ENCODE results near the gene CDS1. TPM values are rescaled to one million over a fixed set of nuclear protein-coding genes. Genes with fewer than 3 reads are reported as not detected.

The CDS1 gene
- polyA plus RNA-seq, 1 donor, result 59.6 TPM

DNA sequence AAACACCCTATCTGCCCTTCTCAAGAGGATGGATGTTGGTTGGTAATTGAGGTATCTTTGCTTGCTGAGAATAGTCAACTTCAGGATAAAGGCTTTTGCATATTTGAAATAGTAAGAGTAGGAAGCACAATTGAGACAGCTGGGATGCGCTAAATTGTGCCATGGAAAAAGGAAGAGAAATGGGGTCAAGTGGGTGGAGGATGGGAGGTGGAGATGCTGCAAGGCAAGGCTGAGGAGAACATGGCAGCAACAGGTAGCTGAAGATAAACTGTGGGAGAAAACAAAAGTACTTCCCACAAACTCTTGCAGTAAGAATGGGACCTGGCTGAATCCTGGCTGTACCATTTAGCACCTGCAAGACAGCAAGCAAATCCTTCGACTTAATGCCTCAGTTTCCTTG is 13.9 kb upstream of the CDS1 start:
- H3K36me3 ChIP-seq (ENCODE audit: control insufficient read depth, insufficient read depth, low read length), result no peaks in the 10 kb centered on the region
- H3K9me3 ChIP-seq (ENCODE audit: control insufficient read depth, low read depth, low read length), result no peaks in the 10 kb centered on the region
- H3K27ac ChIP-seq (ENCODE audit: low read length), result no peak overlapping the region
- H3K4me1 ChIP-seq (ENCODE audit: control insufficient read depth, insufficient read depth, low read length), result no peaks in the 10 kb centered on the region
- H3K4me3 ChIP-seq (ENCODE audit: low read length), result no peak overlapping the region
- WGBS (ENCODE audit: insufficient coverage, low lambda C conversion rate), result 100% methylated on average over 1 of the region's 2 CpGs
- H3K27me3 ChIP-seq (ENCODE audit: control insufficient read depth, insufficient read depth, low read length), result no peaks in the 10 kb centered on the region
- DNase-seq, result no peak

DNA sequence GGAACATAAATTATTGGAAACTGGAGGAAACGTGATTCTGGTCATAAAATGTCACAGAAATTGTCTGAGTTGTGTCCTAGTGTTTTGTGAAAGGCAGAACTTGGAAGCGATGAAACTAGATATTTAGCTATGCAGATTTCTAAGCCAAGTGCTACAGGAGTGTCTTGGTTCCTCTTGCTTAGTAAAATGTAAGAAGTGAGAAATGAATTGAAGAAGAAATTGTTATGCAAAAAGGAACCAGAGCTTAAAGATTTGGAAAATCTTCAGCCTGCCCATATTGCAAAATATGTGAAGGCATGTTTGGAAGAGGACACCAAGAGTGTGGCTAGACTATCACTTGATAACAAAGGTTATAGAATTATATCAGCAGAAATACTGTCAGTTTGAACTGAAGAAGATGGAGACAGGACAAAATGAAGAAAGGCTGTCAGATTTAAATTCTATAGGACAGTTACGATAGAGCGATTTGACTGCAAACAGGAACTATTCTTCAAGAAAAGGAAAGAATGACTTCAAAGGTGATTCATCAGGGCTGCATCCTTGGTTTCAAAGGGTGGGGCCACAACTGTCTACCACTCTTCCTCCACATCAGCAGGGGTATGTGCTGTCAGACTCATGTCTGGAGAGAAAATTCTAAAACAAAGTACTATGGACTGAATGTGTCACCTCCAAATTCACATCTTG is 9.4 kb upstream of the CDS1 start:
- no peak overlapping the region for H3K27ac ChIP-seq (ENCODE audit: low read length)
- H3K36me3 ChIP-seq (ENCODE audit: control insufficient read depth, insufficient read depth, low read length), result no peaks in the 10 kb centered on the region
- 100% methylated on average over 1 of the region's 4 CpGs for WGBS (ENCODE audit: insufficient coverage, low lambda C conversion rate)
- no peak overlapping the region for H3K4me3 ChIP-seq (ENCODE audit: low read length)
- H3K9me3 ChIP-seq (ENCODE audit: control insufficient read depth, low read depth, low read length), result no peaks in the 10 kb centered on the region
- H3K27me3 ChIP-seq (ENCODE audit: control insufficient read depth, insufficient read depth, low read length), result no peaks in the 10 kb centered on the region
- no peaks in the 10 kb centered on the region for H3K4me1 ChIP-seq (ENCODE audit: control insufficient read depth, insufficient read depth, low read length)
- DNase-seq, result no peak

DNA sequence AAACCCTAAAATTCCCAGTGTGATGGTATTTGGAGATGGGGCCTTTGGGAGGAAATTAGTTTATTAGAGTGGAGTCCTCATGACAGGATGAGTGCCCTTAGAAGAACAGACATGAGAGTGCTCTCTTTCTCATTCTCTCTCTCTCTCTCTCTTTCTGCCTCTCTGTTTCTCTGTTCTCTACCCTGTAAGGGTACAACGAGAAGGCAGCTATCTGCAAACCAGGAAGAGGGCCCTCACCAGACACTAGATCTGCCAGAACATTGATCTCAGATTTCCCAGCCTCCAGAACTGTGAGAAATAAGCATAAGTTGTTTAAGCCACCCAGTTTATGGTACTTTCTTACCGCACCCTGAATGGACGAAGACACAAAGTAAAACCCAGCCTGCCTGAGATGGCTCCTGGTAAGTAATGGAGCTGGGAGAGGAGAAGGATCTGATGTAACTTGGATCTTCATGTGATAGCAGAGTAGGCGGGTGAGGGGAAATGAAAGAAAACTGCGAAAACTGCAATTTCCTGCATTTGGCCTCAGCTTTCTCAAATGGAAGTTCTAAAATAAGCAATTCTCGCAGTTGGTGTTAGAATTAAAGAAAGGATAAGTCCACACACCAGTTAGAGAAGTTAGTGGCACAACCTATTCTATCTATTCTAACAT is 8.7 kb upstream of the CDS1 start:
- no peaks in the 10 kb centered on the region for H3K36me3 ChIP-seq (ENCODE audit: control insufficient read depth, insufficient read depth, low read length)
- WGBS (ENCODE audit: insufficient coverage, low lambda C conversion rate), result 80% methylated on average over 1 of the region's 6 CpGs
- no peaks in the 10 kb centered on the region for H3K4me1 ChIP-seq (ENCODE audit: control insufficient read depth, insufficient read depth, low read length)
- H3K27me3 ChIP-seq (ENCODE audit: control insufficient read depth, insufficient read depth, low read length), result no peaks in the 10 kb centered on the region
- no peaks in the 10 kb centered on the region for H3K9me3 ChIP-seq (ENCODE audit: control insufficient read depth, low read depth, low read length)
- H3K4me3 ChIP-seq (ENCODE audit: low read length), result no peak overlapping the region
- DNase-seq, result no peak
- no peak overlapping the region for H3K27ac ChIP-seq (ENCODE audit: low read length)

DNA sequence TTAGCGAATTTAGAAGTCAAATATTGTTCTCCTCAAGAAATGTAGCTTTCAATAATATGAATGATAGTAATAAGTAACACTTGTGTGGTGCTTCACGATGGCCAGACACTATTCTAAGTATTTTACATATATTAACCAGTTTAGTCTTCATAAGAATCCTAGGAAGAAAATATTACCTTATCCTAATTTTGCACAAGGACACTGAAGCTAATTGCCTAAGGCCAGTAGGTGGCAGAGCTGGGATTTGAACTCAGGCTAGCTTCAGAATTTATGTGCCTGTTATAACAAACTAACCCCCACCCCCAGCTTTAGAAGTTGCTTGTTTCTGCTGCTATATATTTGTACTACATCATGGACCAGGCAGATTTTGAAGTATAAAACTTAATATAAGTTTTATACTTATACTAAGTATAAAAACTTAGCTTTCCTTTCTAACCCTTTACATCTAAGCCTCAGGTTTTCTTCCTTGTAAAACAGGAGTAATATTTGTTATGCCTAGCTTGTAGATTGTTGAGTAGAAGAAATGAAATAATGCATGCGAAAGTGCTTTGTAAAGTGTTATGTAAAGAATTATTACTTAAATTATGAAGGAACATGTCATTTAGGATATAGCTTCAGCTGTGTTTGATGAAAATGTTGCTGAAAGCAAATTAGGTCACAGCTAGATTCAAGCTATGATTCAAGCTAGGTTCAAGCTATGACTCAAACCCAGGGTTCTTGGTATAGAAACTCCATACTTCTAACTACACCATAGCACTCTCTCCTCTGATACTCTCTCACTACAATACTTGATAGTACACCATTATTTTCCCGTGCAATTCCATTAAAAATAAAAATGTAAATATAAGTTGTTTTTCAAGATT is 4.2 kb upstream of the CDS1 start:
- Histone ChIP-seq H3K27ac (ENCODE audit: low read length) (no peak overlapping the region), H3K27me3 (ENCODE audit: control insufficient read depth, insufficient read depth, low read length) (peaks cover 5% of the 10 kb centered on the region), H3K36me3 (ENCODE audit: control insufficient read depth, insufficient read depth, low read length) (no peaks in the 10 kb centered on the region), H3K4me3 (ENCODE audit: low read length) (no peak overlapping the region), H3K9me3 (ENCODE audit: control insufficient read depth, low read depth, low read length) (no peaks in the 10 kb centered on the region), H3K4me1 (ENCODE audit: control insufficient read depth, insufficient read depth, low read length) (peaks cover 4% of the 10 kb centered on the region)
- DNase-seq, result peak in 1 of 2 donors; percentile 26
- WGBS (ENCODE audit: insufficient coverage, low lambda C conversion rate), result 75% methylated on average over 1 of the region's 4 CpGs

DNA sequence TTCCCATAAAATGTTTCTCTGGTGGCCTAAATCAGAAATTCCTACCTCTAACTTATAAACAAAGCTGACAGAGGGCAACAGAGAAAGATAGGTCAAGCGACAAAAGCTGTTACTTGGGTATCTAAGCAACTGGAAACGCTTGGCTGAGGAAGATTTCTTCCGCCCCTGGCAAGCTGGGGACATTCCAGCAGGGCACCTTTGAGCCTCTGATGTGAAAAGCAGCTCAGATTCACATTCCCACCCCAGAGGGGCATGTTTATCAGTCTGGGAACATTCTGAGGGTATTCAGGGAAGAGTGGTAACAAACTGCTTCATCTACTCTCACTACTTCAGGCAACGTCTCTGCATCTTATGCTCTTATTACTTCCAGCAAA is 3.5 kb upstream of the CDS1 start:
- WGBS (ENCODE audit: insufficient coverage, low lambda C conversion rate), result 85% methylated on average over 3 of the region's 4 CpGs

DNA sequence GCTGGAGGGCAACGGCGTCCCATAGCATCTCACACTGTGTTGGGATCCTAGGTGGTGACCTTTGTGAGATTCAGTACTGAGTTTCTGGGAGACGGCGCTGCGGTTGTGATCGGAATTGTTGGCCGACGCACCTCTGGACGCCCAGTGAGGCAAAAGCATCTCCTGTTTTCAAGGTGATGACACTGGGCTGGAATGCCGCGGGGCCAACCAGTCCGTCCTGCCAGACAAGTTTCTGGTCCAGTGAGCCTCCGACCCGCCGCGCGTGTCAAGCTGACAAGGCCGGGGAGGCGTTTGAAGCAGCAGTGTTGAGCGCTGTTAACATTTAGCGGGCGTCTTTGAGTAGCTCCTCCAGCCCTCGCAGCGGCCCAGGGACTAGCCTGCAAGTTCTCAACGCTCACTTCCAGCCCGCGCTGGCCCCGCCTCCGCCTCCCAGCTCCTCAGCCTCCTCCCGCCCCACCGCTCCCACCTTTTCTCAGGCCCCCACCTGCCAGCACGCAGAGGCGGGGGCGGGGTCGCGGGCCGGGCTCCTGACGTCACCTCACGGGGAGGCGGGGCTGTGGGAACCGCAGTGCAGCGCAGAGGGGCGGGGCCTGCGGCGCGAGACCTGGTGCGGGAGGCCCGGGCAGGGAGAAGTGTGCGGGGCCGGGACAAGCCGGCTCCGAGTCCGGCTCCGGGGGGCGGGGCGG is 482 bp upstream of the CDS1 start:
- Histone ChIP-seq H3K4me3 (ENCODE audit: low read length) (peak overlapping the region; percentile 79), H3K27ac (ENCODE audit: low read length) (peak overlapping the region; percentile 92), H3K36me3 (ENCODE audit: control insufficient read depth, insufficient read depth, low read length) (no peaks in the 10 kb centered on the region), H3K4me1 (ENCODE audit: control insufficient read depth, insufficient read depth, low read length) (peaks cover 15% of the 10 kb centered on the region), H3K27me3 (ENCODE audit: control insufficient read depth, insufficient read depth, low read length) (peaks cover 5% of the 10 kb centered on the region), H3K9me3 (ENCODE audit: control insufficient read depth, low read depth, low read length) (no peaks in the 10 kb centered on the region)
- peak; percentile 94 to 98 for DNase-seq
- WGBS (ENCODE audit: insufficient coverage, low lambda C conversion rate), result no CpG with 5 or more reads among the region's 56 CpGs

More for the DNA sequence above, 3.5 kb upstream of the CDS1 start:
- no peak for DNase-seq
- peaks cover 5% of the 10 kb centered on the region for H3K27me3 ChIP-seq (ENCODE audit: control insufficient read depth, insufficient read depth, low read length)
- no peaks in the 10 kb centered on the region for H3K36me3 ChIP-seq (ENCODE audit: control insufficient read depth, insufficient read depth, low read length)
- H3K9me3 ChIP-seq (ENCODE audit: control insufficient read depth, low read depth, low read length), result no peaks in the 10 kb centered on the region
- no peak overlapping the region for H3K4me3 ChIP-seq (ENCODE audit: low read length)
- H3K4me1 ChIP-seq (ENCODE audit: control insufficient read depth, insufficient read depth, low read length), result peaks cover 4% of the 10 kb centered on the region
- H3K27ac ChIP-seq (ENCODE audit: low read length), result no peak overlapping the region

DNA sequence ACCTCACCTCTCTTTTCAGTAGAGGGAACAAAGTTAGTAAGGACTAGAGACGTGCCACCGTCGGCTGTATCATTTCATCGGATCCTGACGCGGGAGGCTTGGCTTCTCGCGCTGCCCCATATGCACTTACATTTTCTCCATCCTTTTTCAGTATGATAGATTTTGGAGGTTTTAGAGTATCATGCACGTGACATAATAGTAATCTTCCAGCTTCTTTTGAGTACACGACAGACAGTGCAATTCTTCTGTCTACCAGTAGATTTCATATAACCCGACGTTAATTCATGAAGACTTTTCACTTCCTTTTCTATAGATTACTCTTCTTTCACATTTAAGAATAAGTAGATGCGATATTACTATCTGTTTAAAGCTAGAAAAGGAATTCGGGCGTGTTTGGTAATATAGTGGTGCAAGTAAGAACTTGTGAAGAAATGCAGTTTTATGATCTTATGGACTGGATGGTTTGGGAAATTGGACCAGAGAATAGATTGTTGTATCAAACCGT is 1.0 kb downstream of the CDS1 start:
- peak in 1 of 2 donors; percentile 53 for DNase-seq
- H3K27me3 ChIP-seq (ENCODE audit: control insufficient read depth, insufficient read depth, low read length), result peaks cover 5% of the 10 kb centered on the region

DNA sequence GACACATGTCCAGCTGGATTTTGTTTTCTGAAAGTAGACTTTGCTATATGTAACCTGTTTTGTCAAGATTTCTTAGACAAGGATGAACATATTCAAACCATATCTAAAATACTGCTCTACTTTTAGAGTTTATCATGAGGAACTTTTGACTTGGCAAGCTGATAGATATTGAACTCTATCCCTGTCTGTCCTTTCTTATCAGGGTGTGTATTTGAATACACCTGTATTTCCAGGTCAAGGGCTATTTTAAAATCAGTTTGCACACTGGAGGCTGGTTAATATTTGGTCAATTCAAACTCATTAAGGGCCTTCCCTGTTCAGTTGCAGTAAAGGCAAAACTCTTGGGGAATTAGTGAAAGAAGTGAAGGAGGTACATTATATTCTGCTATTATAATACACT is 2.3 kb downstream of the CDS1 start:
- Histone ChIP-seq H3K4me3 (ENCODE audit: low read length) (peak overlapping the region; percentile 79), H3K9me3 (ENCODE audit: control insufficient read depth, low read depth, low read length) (peaks cover 10% of the 10 kb centered on the region), H3K36me3 (ENCODE audit: control insufficient read depth, insufficient read depth, low read length) (peaks cover 4% of the 10 kb centered on the region), H3K27ac (ENCODE audit: low read length) (peak overlapping the region; percentile 92), H3K4me1 (ENCODE audit: control insufficient read depth, insufficient read depth, low read length) (peaks cover 15% of the 10 kb centered on the region), H3K27me3 (ENCODE audit: control insufficient read depth, insufficient read depth, low read length) (peaks cover 5% of the 10 kb centered on the region)
- DNase-seq, result peak in 1 of 2 donors; percentile 70

More for the DNA sequence above, 1.0 kb downstream of the CDS1 start:
- H3K36me3 ChIP-seq (ENCODE audit: control insufficient read depth, insufficient read depth, low read length), result peaks cover 4% of the 10 kb centered on the region
- H3K27ac ChIP-seq (ENCODE audit: low read length), result peak overlapping the region; percentile 92
- H3K4me1 ChIP-seq (ENCODE audit: control insufficient read depth, insufficient read depth, low read length), result peaks cover 15% of the 10 kb centered on the region
- WGBS (ENCODE audit: insufficient coverage, low lambda C conversion rate), result 0% methylated on average over 4 of the region's 16 CpGs
- peak overlapping the region; percentile 79 for H3K4me3 ChIP-seq (ENCODE audit: low read length)
- peaks cover 6% of the 10 kb centered on the region for H3K9me3 ChIP-seq (ENCODE audit: control insufficient read depth, low read depth, low read length)

DNA sequence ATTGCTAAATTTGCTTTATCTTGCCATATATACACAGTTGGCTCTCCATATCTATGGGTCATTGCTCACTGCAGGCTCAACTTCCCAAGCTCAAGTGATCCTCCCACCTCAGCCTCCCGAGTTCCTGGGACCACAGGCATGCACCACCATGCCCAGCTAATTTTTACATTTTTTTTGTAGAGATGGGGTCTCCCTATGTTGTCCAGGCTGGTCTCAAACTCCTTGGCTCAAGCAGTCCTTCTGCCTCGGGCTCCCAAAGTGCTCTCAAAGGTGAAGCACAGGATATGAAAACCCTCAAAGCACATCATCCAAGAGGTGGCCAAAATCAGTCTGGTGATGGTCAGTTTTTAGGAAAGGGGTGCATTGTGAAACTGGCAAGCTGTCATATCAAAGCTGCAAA is 11.8 kb downstream of the CDS1 start:
- WGBS (ENCODE audit: insufficient coverage, low lambda C conversion rate), result no CpG with 5 or more reads among the region's 2 CpGs
- H3K36me3 ChIP-seq (ENCODE audit: control insufficient read depth, insufficient read depth, low read length), result no peaks in the 10 kb centered on the region
- H3K27ac ChIP-seq (ENCODE audit: low read length), result no peak overlapping the region
- no peak overlapping the region for H3K4me3 ChIP-seq (ENCODE audit: low read length)
- DNase-seq, result no peak
- H3K4me1 ChIP-seq (ENCODE audit: control insufficient read depth, insufficient read depth, low read length), result peaks cover 25% of the 10 kb centered on the region
- H3K27me3 ChIP-seq (ENCODE audit: control insufficient read depth, insufficient read depth, low read length), result no peaks in the 10 kb centered on the region
- H3K9me3 ChIP-seq (ENCODE audit: control insufficient read depth, low read depth, low read length), result peaks cover 2% of the 10 kb centered on the region

DNA sequence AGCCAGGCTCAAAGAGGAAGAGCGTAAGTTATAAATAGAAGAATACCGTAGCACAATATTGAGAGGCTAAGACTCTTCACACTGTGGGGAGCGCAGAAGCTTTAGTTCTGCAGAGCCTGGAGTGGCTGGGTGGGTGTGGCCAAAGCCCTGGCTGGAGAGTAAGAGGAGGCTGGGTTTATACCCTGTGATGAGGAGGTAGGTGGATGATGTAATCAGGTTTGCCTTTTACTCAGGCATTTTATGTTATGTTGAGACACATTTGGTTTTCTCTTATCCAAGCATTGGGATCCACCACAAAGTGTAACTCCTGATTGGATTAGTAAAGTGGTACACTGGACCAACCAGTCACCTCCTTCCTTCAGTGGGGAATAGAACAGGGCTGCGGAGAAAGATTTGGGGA is 13.9 kb downstream of the CDS1 start:
- Histone ChIP-seq H3K27me3 (ENCODE audit: control insufficient read depth, insufficient read depth, low read length) (no peaks in the 10 kb centered on the region), H3K9me3 (ENCODE audit: control insufficient read depth, low read depth, low read length) (no peaks in the 10 kb centered on the region), H3K4me1 (ENCODE audit: control insufficient read depth, insufficient read depth, low read length) (peaks cover 13% of the 10 kb centered on the region), H3K4me3 (ENCODE audit: low read length) (no peak overlapping the region), H3K27ac (ENCODE audit: low read length) (no peak overlapping the region), H3K36me3 (ENCODE audit: control insufficient read depth, insufficient read depth, low read length) (no peaks in the 10 kb centered on the region)
- WGBS (ENCODE audit: insufficient coverage, low lambda C conversion rate), result no CpG with 5 or more reads among the region's 4 CpGs
- peak in 1 of 2 donors; percentile 26 for DNase-seq

Measured in large intestine (tissue), 3 donors.